Right renal cortex interstitium (tissue), 3 donors: ENCODE results near the gene HABP4. TPM values are rescaled to one million over a fixed set of nuclear protein-coding genes. Genes with fewer than 3 reads are reported as not detected.

Experiments used
- DNase-seq, 3 donors: peaks; one replicate each; pipeline ENCODE4 v3.0.0-alpha.2; 2013; ENCODE audit warnings: low read depth in 3 of 3, low spot score in 2 of 3
- polyA plus RNA-seq, 3 donors: library from polyadenylated mRNA; unstranded; fragments of 120-200 nt; gene quantifications; one replicate each; pipeline ENCODE4 v1.2.1, GENCODE V29; 2013; ENCODE audit not compliant: insufficient read length in 3 of 3

The HABP4 gene
- polyA plus RNA-seq, 3 donors, result 19.0 to 22.0 (median 20.3) TPM

GRCh38 chr9:96514108-96514799 lies 64.3 kb downstream of the HABP4 start:
- DNase-seq, result no peak

GRCh38 chr9:96514800-96515158 lies 64.8 kb downstream of the HABP4 start:
- no peak for DNase-seq

- DNase-seq, result no peak
These were observed 65.9 kb downstream of the HABP4 start for GRCh38 chr9:96515621-96516470.

DNA sequence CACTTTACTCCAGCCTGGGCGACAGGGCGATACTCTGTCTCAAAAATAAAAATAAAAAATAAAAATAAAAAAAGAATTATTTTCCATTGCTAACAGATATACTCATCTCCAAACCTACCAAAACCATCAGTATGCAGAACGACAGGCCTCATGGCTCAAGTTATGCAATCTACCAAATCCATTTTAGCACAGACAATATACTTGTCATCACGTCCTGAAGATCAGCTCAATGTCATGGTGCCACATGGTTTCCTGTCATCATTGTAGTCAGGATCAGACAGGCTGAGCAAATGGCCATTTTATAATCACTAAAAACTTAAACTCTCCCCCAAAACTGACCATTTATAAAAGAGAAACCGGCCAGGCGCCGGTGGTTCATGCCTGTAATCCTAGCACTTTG lies 69.1 kb downstream of the HABP4 start:
- no peak for DNase-seq

DNA sequence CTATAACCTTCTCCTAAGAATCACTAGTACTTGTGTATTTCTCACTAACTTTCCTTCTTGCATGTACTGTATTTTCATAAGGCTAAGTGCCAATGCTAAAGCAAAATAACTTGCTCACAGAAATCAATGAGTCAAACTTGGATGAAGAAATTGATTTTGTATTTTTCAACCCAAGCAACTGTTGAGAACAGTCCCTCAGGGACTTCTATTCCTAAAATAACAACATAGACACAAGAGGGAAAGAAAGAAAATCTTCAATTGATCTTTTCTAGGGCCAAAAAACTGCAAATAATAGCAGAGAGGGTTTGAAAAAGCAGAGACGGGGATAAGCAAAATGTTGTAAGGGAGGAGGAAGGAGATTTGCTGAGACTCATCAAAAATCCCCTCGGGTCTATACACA lies 69.8 kb downstream of the HABP4 start:
- DNase-seq, result no peak

- DNase-seq, result no peak
These were observed 72.4 kb downstream of the HABP4 start for GRCh38 chr9:96522366-96522765.

DNA sequence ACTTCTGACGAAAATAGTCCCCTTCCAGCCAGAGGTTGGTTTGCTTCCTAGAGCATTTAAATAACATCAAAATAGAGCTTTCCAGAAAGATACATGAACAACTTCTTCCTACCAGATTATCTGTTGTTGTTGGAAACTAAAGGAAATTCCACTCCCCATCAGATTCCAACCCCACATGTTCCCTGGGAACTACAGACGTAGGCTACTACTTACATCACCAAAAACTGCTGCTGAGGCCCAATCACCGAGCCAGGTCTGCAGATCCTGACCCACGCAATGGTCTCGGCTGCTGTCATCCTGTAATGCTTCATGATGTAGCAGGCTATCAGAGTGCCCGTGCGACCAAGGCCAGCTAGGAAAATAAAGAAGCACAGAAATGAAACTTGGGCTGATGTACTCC lies 73.4 kb downstream of the HABP4 start:
- no peak for DNase-seq

DNA sequence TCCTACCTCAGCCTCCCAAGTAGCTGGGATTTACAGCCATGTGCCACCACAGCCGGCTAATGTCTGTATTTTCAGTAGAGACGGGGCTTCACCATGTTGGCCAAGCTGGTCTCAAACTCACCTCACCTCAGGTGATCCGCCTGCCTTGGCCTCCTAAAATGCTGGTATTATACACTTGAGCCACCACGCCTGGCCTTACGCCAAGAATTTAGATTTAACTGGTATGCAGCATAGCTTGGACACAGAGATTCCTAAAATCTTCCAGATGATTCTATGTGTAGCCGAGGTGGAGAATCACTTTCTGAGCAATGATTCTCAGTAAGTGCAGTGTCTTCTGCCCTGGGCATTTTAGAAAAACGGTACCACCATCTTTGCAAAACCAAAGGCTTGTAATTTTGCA lies 74.1 kb downstream of the HABP4 start:
- DNase-seq, result no peak

DNA sequence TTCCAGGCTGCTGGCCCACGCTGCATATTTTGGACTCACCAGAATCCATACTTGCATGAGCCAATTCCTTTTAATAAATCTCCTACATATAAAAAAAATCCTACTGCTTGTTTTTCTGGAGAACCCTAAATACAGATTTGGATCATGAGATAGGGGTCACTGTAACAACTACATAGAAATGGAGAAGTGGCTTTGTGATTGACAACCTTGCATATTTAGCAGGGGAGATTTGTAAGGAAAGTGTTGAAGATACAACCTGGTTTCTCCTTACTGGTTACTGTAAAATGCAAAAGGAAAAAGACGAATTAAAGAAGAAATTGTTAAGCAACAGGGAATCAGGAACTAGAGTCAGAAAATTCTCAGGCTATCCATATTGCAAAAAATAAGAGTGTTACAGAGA lies 74.8 kb downstream of the HABP4 start:
- no peak for DNase-seq

- no peak for DNase-seq
These were observed 82.2 kb downstream of the HABP4 start for GRCh38 chr9:96532173-96532572.

GRCh38 chr9:96540106-96540505 lies 90.1 kb downstream of the HABP4 start:
- DNase-seq, result no peak

Other genes with a start within 250 kb of the HABP4 start
- 1 to 10 TPM in 1 of 3 donors, under 1 TPM in 2; 0.67 to 1.2 (median 0.72) TPM for gene HSD17B3, start 148.0 kb upstream of the HABP4 start, polyA plus RNA-seq
- gene SLC35D2, start 66.5 kb upstream of the HABP4 start, polyA plus RNA-seq, result 10 to 100 TPM; 38.3 to 44.0 (median 40.2) TPM
- gene ZNF367, start 31.8 kb upstream of the HABP4 start, polyA plus RNA-seq, result 10 to 100 TPM in 2 of 3 donors, 1 to 10 TPM in 1; 8.4 to 10.5 (median 10.3) TPM
- 10 to 100 TPM; 25.0 to 28.3 (median 27.8) TPM for gene CDC14B, start 169.7 kb downstream of the HABP4 start, polyA plus RNA-seq
- gene PRXL2C, start 205.1 kb downstream of the HABP4 start, polyA plus RNA-seq, result 1 to 10 TPM; 6.0 to 8.7 (median 6.1) TPM